Tibial artery (tissue), 4 donors: Measurements from ENCODE around the gene HYAL1.

Experiments used
- DNase-seq, 2 donors: peaks; one replicate each; pipeline ENCODE4 v3.0.0-alpha.2; 2019
- H3K27ac ChIP-seq, 2 donors: fragments of 200-600 bp; sonication (generic) in 1 of 2; 1 replicate in 1 of 2; 2 replicates in 1 of 2; pipeline ENCODE4 v1.5.1; 2018 to 2019; ENCODE audit warnings: mild to moderate bottlenecking in 1 of 2
- H3K27me3 ChIP-seq, 2 donors: fragments of 200-600 bp; sonication (generic) in 1 of 2; one replicate each; pipeline versions ENCODE4 v1.5.1 to v1.6.0; 2016 to 2019
- H3K36me3 ChIP-seq, 3 donors: fragments of 200-600 bp; sonication (generic) in 2 of 3; one replicate each; pipeline ENCODE4 v1.5.1; 2016 to 2019; ENCODE audit warnings: mild to moderate bottlenecking in 2 of 3
- H3K4me1 ChIP-seq, 4 donors: fragments of 200-600 bp; sonication (generic) in 2 of 4; 1 replicate in 3 of 4; 2 replicates in 1 of 4; pipeline ENCODE4 v1.5.1; 2016 to 2019
- H3K4me3 ChIP-seq, 2 donors: fragments of 200-600 bp; sonication (generic) in 1 of 2; 1 replicate in 1 of 2; 2 replicates in 1 of 2; pipeline ENCODE4 v1.5.1; 2018 to 2019; ENCODE audit warnings: mild to moderate bottlenecking in 2 of 2
- H3K9me3 ChIP-seq, 3 donors: fragments of 200-600 bp; sonication (generic) in 1 of 3; one replicate each; pipeline ENCODE4 v1.5.1; 2016 to 2019
- intact Hi-C: fragments of 100-400 bp; cut with DNase I; formaldehyde crosslinking; loops from one replicate; pipeline ENCODE4 v1.15.0; 2023; ENCODE audit warnings: low total_unique reads
- TF ChIP-seq, protein P1 (sequence below), 2 experiments: fragments of 200-600 bp in 1 of 2; fragments of 450-650 bp in 1 of 2; IDR thresholded peaks; one replicate each; pipeline ENCODE4 v1.5.1; 2017 to 2019; ENCODE audit warnings: antibody characterized with exemption in 2 of 2, mild to moderate bottlenecking in 1 of 2, moderate library complexity in 1 of 2

Gene HYAL1

DNA sequence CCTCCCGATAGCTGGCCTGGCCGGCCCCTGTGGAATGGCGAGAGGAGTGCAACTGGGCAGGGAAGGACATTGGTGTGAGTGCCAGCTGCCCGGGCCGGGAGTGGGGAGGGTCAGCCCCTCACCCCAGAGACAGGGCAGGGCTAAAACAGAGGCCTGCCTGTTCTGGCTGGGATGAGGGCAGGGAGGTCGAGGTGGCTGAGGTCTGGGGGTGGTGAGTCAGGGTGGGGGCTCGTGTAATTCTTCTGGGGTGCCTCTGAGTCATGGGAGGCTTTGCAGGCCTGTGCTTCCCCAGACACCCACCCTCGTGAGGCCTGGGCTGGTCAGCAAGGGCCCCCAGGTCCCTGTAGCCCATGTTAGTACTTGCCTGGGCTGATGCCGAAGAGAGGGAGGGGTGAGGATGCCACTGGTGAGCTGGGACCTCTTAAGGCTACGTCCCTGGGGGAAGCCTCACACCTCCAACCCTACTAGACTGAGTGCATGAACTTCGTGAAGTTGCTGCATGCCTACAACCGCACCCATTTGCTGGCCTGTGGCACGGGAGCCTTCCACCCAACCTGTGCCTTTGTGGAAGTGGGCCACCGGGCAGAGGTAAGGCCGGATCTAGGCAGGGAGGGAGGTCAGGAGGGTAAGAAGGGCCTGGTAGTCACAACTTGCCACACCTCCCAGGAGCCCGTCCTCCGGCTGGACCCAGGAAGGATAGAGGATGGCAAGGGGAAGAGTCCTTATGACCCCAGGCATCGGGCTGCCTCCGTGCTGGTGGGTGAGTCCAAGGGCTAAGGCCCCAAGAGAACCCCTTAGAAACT is 32.8 kb downstream of the HYAL1 start:
- no peak overlapping the region for H3K4me3 ChIP-seq
- intact Hi-C loops, result loop anchor here (1.0 to 10.0 kb wide), 2 partner anchors 43 to 146 kb away; no protein-coding TSS in a partner anchor
- H3K4me1 ChIP-seq, result peaks cover under 1 to 77% (median 57%) of the 10 kb centered on the region in 4 donors
- no peak for DNase-seq
- no peaks in the 10 kb centered on the region for H3K9me3 ChIP-seq
- H3K27ac ChIP-seq, result peak overlapping the region; percentile 84 to 98
- no peaks in the 10 kb centered on the region for H3K27me3 ChIP-seq
- TF ChIP-seq, protein P1, sequence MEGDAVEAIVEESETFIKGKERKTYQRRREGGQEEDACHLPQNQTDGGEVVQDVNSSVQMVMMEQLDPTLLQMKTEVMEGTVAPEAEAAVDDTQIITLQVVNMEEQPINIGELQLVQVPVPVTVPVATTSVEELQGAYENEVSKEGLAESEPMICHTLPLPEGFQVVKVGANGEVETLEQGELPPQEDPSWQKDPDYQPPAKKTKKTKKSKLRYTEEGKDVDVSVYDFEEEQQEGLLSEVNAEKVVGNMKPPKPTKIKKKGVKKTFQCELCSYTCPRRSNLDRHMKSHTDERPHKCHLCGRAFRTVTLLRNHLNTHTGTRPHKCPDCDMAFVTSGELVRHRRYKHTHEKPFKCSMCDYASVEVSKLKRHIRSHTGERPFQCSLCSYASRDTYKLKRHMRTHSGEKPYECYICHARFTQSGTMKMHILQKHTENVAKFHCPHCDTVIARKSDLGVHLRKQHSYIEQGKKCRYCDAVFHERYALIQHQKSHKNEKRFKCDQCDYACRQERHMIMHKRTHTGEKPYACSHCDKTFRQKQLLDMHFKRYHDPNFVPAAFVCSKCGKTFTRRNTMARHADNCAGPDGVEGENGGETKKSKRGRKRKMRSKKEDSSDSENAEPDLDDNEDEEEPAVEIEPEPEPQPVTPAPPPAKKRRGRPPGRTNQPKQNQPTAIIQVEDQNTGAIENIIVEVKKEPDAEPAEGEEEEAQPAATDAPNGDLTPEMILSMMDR (IDR thresholded peaks at IDR 0.05), result no peak
- H3K36me3 ChIP-seq, result peaks cover 0 to 3% (median 0%) of the 10 kb centered on the region in 3 donors

DNA sequence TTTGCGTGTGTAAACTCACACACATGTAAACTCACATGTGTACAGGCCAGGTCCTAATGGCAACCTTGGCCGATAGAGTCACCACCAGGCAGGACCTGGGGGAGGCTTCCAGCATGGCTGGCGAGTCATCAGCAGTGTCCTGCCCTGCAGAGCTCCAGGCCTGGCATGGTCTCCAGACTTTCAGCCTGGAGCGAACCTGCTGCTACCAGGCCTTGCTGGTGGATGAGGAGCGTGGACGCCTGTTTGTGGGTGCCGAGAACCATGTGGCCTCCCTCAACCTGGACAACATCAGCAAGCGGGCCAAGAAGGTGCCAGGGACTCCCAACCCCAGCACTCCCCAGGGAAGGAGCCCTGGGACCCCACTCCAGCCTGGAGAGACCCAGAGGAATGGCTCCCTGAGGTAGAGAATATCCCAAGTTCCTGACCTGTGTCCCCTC is 33.4 kb downstream of the HYAL1 start:
- Histone ChIP-seq H3K4me3 (no peak overlapping the region), H3K27ac (peak overlapping the region; percentile 84 to 98), H3K9me3 (no peaks in the 10 kb centered on the region), H3K4me1 (peaks cover 4 to 83% (median 63%) of the 10 kb centered on the region in 4 donors), H3K27me3 (no peaks in the 10 kb centered on the region), H3K36me3 (no peaks in the 10 kb centered on the region)
- DNase-seq, result no peak
- intact Hi-C loops, result loop anchor here (10.0 kb wide), 1 partner anchor 145 kb away; no protein-coding TSS in a partner anchor
- TF ChIP-seq, protein P1 (IDR thresholded peaks at IDR 0.05), result no peak

DNA sequence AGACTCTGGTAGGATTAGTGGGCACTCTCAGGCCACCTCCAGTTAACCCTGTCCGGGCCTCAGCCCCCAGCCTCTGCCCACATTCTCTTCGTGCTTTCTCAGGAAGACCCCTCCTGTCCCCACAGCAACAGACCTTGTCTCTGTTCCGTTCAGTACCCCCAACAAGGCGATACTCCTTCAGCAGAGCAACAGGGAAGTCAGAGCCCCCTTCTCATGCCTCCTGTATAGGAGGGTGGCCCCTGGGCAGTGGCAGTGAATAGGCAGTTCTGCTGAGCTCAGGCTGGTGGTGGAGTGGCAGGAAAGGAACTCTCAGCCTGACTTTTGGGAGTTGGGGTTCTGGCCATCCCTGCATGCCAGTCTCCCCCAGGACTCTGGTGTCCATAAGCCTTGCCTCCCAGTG is 33.9 kb downstream of the HYAL1 start:
- intact Hi-C loops, result no loop called here
- DNase-seq, result no peak
- Histone ChIP-seq H3K27ac (peak overlapping the region; percentile 84 to 98), H3K9me3 (no peaks in the 10 kb centered on the region), H3K4me1 (peaks cover 4 to 88% (median 68%) of the 10 kb centered on the region in 4 donors), H3K36me3 (no peaks in the 10 kb centered on the region), H3K27me3 (no peaks in the 10 kb centered on the region), H3K4me3 (peak overlapping the region; percentile 11 to 40)
- TF ChIP-seq, protein P1 (IDR thresholded peaks at IDR 0.05), result no peak

DNA sequence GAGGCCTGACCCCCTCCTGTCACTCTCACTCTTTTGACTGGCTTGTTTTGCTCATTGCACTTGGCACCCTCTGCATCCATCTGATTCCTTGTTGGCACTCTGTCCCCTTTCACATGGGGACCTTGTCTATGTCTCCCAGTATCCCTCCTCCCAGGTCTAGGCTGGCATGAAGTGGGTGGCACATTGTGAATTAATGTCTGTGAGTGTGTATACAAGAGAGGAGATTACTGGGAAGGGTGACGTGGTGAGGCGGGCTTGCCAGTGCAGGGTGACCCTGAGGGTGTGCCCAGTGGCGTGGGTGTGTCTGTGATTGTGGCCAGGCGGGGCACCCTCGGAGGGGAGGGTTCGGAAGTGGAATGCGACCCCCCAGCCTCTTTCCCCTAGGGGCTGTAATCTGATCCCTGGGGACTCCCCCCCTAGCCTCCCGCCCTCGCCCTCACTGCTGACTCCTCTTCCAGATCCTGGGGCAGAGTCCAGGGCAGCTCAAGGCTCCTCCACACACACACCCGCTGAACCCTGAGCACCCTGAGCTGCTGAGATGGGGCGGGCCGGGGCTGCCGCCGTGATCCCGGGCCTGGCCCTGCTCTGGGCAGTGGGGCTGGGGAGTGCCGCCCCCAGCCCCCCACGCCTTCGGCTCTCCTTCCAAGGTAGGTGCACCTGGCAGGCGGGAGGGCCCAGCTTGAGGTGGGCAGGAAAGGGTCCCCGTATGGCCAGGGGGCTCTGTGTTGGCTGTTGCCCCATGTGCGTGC is 34.5 kb downstream of the HYAL1 start, which contains the start of gene SEMA3B:
TSS of gene SEMA3B (plus strand) at position 445 of the 749 bp plus-strand sequence. CDS start at position 539, 94 bp downstream.
- intact Hi-C loops, result no loop called here
- H3K4me1 ChIP-seq, result peaks cover 7 to 88% (median 74%) of the 10 kb centered on the region in 4 donors
- H3K4me3 ChIP-seq, result peak within 1 kb of the TSS; percentile 65 to 66
- H3K27me3 ChIP-seq, result no peaks in the 10 kb centered on the region
- peak within 1 kb of the TSS; percentile 96 to 98 for H3K27ac ChIP-seq
- H3K9me3 ChIP-seq, result no peaks in the 10 kb centered on the region
- peak; percentile 63 to 91 for DNase-seq
- TF ChIP-seq, protein P1 (IDR thresholded peaks at IDR 0.05), result no peak
- H3K36me3 ChIP-seq, result no peaks in the 10 kb centered on the region

DNA sequence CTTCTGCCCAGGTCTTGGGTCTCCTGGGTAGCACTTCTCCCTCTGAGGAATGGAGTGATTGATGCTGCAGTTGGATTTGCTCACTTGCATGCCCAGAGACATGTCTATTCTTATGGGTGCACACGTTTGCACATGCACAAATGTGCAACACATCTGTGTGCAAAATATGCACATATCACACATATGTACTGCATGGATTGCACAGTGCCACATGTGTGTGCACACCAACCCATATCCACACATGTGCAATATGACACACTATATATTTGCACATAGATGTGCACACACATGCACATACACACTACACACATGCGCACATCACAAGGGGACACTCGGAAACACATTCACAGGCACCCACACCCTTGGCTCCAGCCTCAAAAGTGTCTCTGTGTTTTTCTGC is 35.1 kb downstream of the HYAL1 start:
- DNase-seq, result no peak
- Histone ChIP-seq H3K27me3 (no peaks in the 10 kb centered on the region), H3K36me3 (no peaks in the 10 kb centered on the region), H3K27ac (peak overlapping the region; percentile 96 to 98), H3K4me3 (peak overlapping the region; percentile 40 to 66), H3K4me1 (peaks cover 8 to 88% (median 75%) of the 10 kb centered on the region in 4 donors), H3K9me3 (no peaks in the 10 kb centered on the region)
- TF ChIP-seq, protein P1 (IDR thresholded peaks at IDR 0.05), result no peak
- intact Hi-C loops, result no loop called here
